MV-4-11 (cell line): ENCODE results near the gene TAS2R13.
A peak's percentile ranks its signal among the peaks of the same experiment; 100 is the strongest.

ENCODE experiments used
- DNase-seq: peaks from one replicate; lab custom pipeline; 2025; lab: John Stamatoyannopoulos, UW

Gene TAS2R13

GRCh38 chr12:10909462-10909861 lies at the start of gene TAS2R13:
Gene TAS2R13, minus strand, starts transcription at chr12:10909562. Its CDS starts 264 bp downstream, at chr12:10909298.
- no peak for DNase-seq

DNA sequence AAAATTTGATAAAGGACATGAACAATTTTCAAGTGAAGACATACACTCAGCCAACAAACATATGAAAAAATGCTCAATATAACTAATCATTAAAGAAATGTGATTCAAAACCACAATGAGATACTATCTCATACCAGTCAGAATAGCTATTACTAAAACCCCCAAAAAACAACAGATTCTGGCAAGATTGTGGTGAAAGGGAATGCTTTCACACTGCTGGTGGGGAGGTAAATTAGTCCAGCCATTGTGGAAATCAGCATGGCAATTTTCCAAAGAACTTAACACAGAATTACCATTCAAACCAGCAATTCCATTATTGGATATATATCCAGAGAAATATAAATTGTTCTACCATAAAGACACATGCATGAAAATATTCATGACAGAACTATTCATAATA lies 48.4 kb upstream of the TAS2R13 start:
- no peak for DNase-seq

- peak; percentile 39 for DNase-seq
Observed at GRCh38 chr12:10956085-10956484, 46.7 kb upstream of the TAS2R13 start.

- no peak for DNase-seq
Observed at GRCh38 chr12:10952645-10953044, 43.3 kb upstream of the TAS2R13 start.

DNA sequence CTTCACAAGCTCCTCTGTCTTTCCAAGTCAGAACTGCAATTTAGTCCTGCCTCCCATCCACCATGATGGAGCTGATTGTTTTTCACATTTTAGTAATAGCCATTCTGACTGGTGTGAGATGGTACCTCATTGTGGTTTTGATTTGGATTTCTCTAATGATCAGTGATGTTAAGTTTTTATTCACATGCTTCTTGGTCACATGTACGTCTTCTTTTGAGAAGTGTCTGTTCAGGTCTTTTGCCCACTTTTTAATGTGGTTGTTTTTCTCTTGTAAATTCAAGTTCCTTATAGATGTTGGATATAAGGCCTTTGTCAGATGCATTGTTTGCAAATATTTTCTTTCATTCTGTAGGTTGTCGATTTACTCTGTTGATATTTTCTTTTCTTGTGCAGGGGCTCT lies 33.8 kb upstream of the TAS2R13 start:
- DNase-seq = no peak

GRCh38 chr12:10941916-10942607 lies 32.7 kb upstream of the TAS2R13 start:
- no peak for DNase-seq

- no peak for DNase-seq
Observed at GRCh38 chr12:10941369-10941768, 32.0 kb upstream of the TAS2R13 start.

GRCh38 chr12:10940389-10940788 lies 31.0 kb upstream of the TAS2R13 start:
- no peak for DNase-seq

DNA sequence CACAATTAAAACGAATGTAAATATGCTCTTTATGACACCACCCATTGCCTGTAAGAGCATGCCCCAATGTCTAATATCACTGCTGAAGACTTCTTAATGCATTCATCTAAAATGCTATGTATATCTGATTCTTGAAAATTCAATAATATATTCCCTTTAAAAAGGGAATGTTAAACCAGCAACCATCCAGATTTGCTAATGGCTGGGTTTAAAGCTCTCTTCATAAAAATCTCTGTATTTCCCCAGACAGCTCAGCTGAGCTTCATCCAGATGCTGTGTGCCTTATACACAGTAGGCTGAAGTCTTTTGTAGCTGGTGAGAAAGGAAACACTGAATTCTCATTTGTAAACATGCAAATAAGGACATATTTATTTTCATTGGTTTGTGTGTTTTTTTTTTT lies 29.8 kb upstream of the TAS2R13 start, which contains the start of gene TAS2R14:
TAS2R14 (minus strand) TSS at position 101 of the 400 bp plus-strand sequence; CDS start at position 45, 56 bp downstream.
- DNase-seq = no peak

DNA sequence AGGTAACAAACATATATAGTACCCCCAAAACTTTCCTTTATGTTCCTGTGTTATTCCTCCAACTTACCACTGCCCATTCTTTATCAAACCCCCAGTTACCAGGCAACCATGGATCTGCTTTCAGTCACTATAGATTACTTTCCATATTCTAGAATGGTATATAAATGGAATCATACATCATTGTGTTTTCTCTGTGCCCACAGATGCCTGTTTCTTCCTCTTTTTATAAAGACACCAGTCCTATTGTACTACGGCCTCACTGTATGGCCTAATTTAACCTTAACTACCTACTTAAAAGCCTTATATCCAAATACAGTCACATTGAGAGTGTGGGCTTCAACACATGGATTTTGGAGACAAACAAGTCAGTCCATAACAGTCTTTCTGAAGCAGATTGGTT lies 27.1 kb upstream of the TAS2R13 start:
- peak; percentile 56 for DNase-seq

GRCh38 chr12:10928746-10929286 lies 19.5 kb upstream of the TAS2R13 start, which contains the start of gene PRH2:
Gene PRH2, plus strand, starts transcription at chr12:10929236. Its CDS starts 38 bp downstream, at chr12:10929274.
- DNase-seq = no peak

DNA sequence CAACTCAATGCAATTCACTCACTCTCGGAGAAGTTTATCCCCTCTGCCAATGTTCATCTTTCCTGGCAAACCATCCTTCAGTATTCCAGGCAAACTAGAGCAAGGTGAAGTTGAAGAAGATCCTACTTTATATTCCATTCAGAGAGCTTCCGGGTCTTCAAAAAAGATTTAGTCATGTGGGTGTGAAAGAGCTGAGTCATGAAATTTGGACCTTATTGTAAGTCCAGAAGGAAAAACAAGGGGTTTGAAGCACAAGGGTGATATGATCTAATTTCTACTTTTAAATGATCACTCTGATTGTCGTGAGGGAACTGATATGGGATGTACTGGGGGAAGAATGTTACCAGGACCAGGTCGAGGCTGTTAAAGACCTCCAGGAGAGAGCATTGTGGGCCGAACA lies 16.9 kb upstream of the TAS2R13 start:
- no peak for DNase-seq

- DNase-seq = no peak
Observed at GRCh38 chr12:10919809-10920208, 10.4 kb upstream of the TAS2R13 start.

DNA sequence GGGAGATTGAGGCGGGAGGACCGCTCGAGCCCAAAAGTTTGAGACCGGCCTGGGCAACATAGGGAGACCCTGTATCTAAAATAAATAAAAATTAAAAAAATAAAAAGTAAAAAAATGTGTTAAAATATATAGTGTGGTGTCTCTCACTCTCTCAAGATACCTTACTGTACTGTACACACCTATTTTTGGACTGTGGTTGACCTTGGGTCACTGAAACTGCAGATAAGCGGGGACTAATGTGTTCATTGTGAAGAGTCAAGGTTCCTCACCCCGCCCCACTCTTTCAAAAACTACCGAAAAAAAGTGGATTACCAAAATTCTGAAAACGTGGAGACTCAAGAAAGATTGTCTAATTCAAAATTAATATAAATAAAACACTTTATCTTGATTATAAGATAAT lies 1.0 kb upstream of the TAS2R13 start:
- DNase-seq = no peak

GRCh38 chr12:10904686-10905085 lies 4.7 kb downstream of the TAS2R13 start:
- DNase-seq = no peak

DNA sequence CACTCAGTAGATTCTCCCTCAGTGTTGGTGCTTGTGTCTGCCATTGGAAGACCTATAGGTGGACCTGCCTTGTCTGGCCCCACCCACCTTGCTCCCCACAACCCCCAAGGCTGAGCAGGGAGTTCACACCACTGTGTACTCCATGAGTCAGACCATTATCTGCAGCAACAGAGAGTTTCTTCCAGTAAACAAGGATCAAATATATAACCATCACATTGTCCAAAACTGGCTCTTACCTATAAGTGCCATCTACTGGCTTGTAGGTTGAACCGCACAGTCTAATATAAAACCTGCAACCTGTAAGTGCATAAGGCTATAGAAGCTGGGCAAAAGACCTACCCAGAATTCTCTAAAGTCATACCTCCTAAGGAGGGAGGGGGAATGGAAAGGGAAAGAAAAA lies 7.9 kb downstream of the TAS2R13 start:
- DNase-seq = no peak

GRCh38 chr12:10900972-10901371 lies 8.4 kb downstream of the TAS2R13 start:
- DNase-seq = no peak

DNA sequence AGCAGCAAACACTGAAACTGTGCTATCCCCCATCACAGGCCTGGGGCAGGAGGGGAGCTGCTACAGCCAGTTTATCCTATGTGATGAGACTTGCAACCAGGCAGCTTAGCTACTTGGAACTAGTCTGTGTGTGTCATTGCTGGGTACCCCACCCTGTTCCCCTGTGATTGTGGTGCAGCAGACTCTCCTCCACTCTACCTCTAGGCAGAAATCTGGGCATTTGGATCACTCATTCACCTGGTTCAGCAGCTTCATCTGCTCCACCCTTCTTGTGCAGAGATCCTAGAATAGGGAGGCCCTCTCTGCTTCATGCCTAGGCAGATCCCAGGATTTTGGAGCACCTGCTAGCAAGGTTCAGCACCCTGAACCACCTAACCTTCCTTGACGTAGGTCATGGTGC lies 8.8 kb downstream of the TAS2R13 start:
- no peak for DNase-seq

GRCh38 chr12:10896854-10897253 lies 12.5 kb downstream of the TAS2R13 start:
- DNase-seq = no peak

- no peak for DNase-seq
Observed at GRCh38 chr12:10891937-10892336, 17.4 kb downstream of the TAS2R13 start.

- no peak for DNase-seq
Observed at GRCh38 chr12:10889226-10889625, 20.1 kb downstream of the TAS2R13 start.

GRCh38 chr12:10884086-10884725 lies 25.2 kb downstream of the TAS2R13 start, which contains the start of gene PRH1:
Gene PRH1, minus strand, starts transcription at chr12:10884255. Its CDS starts 38 bp downstream, at chr12:10884217.
- no peak for DNase-seq

GRCh38 chr12:10873378-10873777 lies 36.0 kb downstream of the TAS2R13 start:
- no peak for DNase-seq
